ENCODE measurements around the gene ADCYAP1R1. TPM values are rescaled to one million over a fixed set of nuclear protein-coding genes. Genes with fewer than 3 reads are reported as not detected.

Gene ADCYAP1R1
- total RNA-seq, 1 donor from 2014 or later, result not detected

- H3K9me3 Mint-ChIP-seq (ENCODE audit: low read depth), result no peaks in the 10 kb centered on the region
- peaks cover 34% of the 10 kb centered on the region for H3K27me3 Mint-ChIP-seq
- no peak for TF ChIP-seq CTCF (IDR thresholded peaks at IDR 0.05; ENCODE audit: unreplicated experiment)
- no peaks in the 10 kb centered on the region for H3K36me3 Mint-ChIP-seq (ENCODE audit: insufficient read depth)
- no peaks in the 10 kb centered on the region for H3K4me1 Mint-ChIP-seq (ENCODE audit: low read depth)
- DNase-seq (ENCODE audit: low spot score, unreplicated experiment), result no peak
- H3K4me3 Mint-ChIP-seq (ENCODE audit: low read depth), result no peak overlapping the region
- H3K27ac Mint-ChIP-seq, result no peak overlapping the region
Measured at GRCh38 chr7:31033674-31034300, 18.3 kb upstream of the ADCYAP1R1 start.

- DNase-seq (ENCODE audit: low spot score, unreplicated experiment), result no peak
- Mint-ChIP-seq H3K9me3 (ENCODE audit: low read depth) (no peaks in the 10 kb centered on the region), H3K27ac (no peak overlapping the region), H3K36me3 (ENCODE audit: insufficient read depth) (no peaks in the 10 kb centered on the region), H3K4me1 (ENCODE audit: low read depth) (no peaks in the 10 kb centered on the region), H3K27me3 (peaks cover 46% of the 10 kb centered on the region), H3K4me3 (ENCODE audit: low read depth) (no peak overlapping the region)
- no peak for TF ChIP-seq CTCF (IDR thresholded peaks at IDR 0.05; ENCODE audit: unreplicated experiment)
Measured at GRCh38 chr7:31036924-31037323, 15.2 kb upstream of the ADCYAP1R1 start.

- no peak overlapping the region for H3K27ac Mint-ChIP-seq
- peaks cover 5% of the 10 kb centered on the region for H3K4me1 Mint-ChIP-seq (ENCODE audit: low read depth)
- DNase-seq (ENCODE audit: low spot score, unreplicated experiment), result no peak
- H3K36me3 Mint-ChIP-seq (ENCODE audit: insufficient read depth), result no peaks in the 10 kb centered on the region
- no peak for TF ChIP-seq CTCF (IDR thresholded peaks at IDR 0.05; ENCODE audit: unreplicated experiment)
- peaks cover 40% of the 10 kb centered on the region for H3K27me3 Mint-ChIP-seq
- H3K4me3 Mint-ChIP-seq (ENCODE audit: low read depth), result no peak overlapping the region
- no peaks in the 10 kb centered on the region for H3K9me3 Mint-ChIP-seq (ENCODE audit: low read depth)
Measured at GRCh38 chr7:31043051-31043471, 9.0 kb upstream of the ADCYAP1R1 start.

- DNase-seq (ENCODE audit: low spot score, unreplicated experiment), result no peak
- TF ChIP-seq CTCF (IDR thresholded peaks at IDR 0.05; ENCODE audit: unreplicated experiment), result no peak
- Mint-ChIP-seq H3K9me3 (ENCODE audit: low read depth) (no peaks in the 10 kb centered on the region), H3K4me1 (ENCODE audit: low read depth) (peaks cover 5% of the 10 kb centered on the region), H3K27me3 (peaks cover 37% of the 10 kb centered on the region), H3K4me3 (ENCODE audit: low read depth) (no peak overlapping the region), H3K27ac (no peak overlapping the region), H3K36me3 (ENCODE audit: insufficient read depth) (no peaks in the 10 kb centered on the region)
Measured at GRCh38 chr7:31044529-31044928, 7.6 kb upstream of the ADCYAP1R1 start.

GRCh38 chr7:31046723-31047122 lies 5.4 kb upstream of the ADCYAP1R1 start:
- peaks cover 46% of the 10 kb centered on the region for H3K27me3 Mint-ChIP-seq

More at GRCh38 chr7:31046723-31047122, 5.4 kb upstream of the ADCYAP1R1 start:
- Mint-ChIP-seq H3K36me3 (ENCODE audit: insufficient read depth) (no peaks in the 10 kb centered on the region), H3K4me1 (ENCODE audit: low read depth) (peaks cover 6% of the 10 kb centered on the region), H3K4me3 (ENCODE audit: low read depth) (no peak overlapping the region), H3K9me3 (ENCODE audit: low read depth) (no peaks in the 10 kb centered on the region), H3K27ac (no peak overlapping the region)
- TF ChIP-seq CTCF (IDR thresholded peaks at IDR 0.05; ENCODE audit: unreplicated experiment), result no peak
- no peak for DNase-seq (ENCODE audit: low spot score, unreplicated experiment)
